HepG2 (cell line): ENCODE measurements around the gene ADAMTS4. TPM values are rescaled to one million over a fixed set of nuclear protein-coding genes. Genes with fewer than 3 reads are reported as not detected.
A peak's percentile ranks its signal among the peaks of the same experiment; 100 is the strongest.

ENCODE experiments used
- MLXIP ChIP-seq: sonication (generic); formaldehyde crosslinking; IDR thresholded peaks from 2 replicates; pipeline ENCODE4 v1.9.0; 2021; ENCODE audit warnings: missing genetic modification reagents, borderline replicate concordance
- SMYD3 ChIP-seq: sonication (generic); formaldehyde crosslinking; IDR thresholded peaks from 2 replicates; pipeline ENCODE4 v1.8.1; 2023; ENCODE audit warnings: mild to moderate bottlenecking, missing genetic modification reagents
- SP4 ChIP-seq: sonication (generic); formaldehyde crosslinking; IDR thresholded peaks from 2 replicates; pipeline ENCODE4 v1.8.1; 2023; ENCODE audit warnings: mild to moderate bottlenecking, missing genetic modification reagents
- TCF7 ChIP-seq: sonication (generic); IDR thresholded peaks from 2 replicates; pipeline ENCODE4 v1.6.1; 2016; ENCODE audit warnings: antibody characterized with exemption, low read depth
- TEAD2 ChIP-seq: sonication (generic); formaldehyde crosslinking; IDR thresholded peaks from 2 replicates; pipeline ENCODE4 v1.9.0; 2021; ENCODE audit warnings: missing genetic modification reagents
- TOE1 ChIP-seq: sonication (generic); formaldehyde crosslinking; IDR thresholded peaks from 2 replicates; pipeline ENCODE4 v1.4.0; 2020; ENCODE audit warnings: mild to moderate bottlenecking, missing genetic modification reagents
- ZFP36L1 ChIP-seq: sonication (generic); formaldehyde crosslinking; IDR thresholded peaks from 2 replicates; pipeline ENCODE4 v1.8.0; 2022; ENCODE audit warnings: mild to moderate bottlenecking, missing genetic modification reagents, moderate library complexity
- ZHX2 ChIP-seq, 2 experiments: sonication (generic) in 1 of 2; formaldehyde crosslinking in 1 of 2; IDR thresholded peaks; 2 replicates each; pipeline versions ENCODE4 v1.6.1 to v1.9.0; 2014 to 2022; ENCODE audit warnings: antibody characterized with exemption in 1 of 2, borderline replicate concordance in 1 of 2, inconsistent platforms in 1 of 2, low read depth in 1 of 2, missing genetic modification reagents in 1 of 2
- ZNF234 ChIP-seq: sonication (generic); formaldehyde crosslinking; conservative IDR thresholded peaks from 2 replicates; pipeline ENCODE4 v1.5.1; 2020; ENCODE audit warnings: mild to moderate bottlenecking, missing genetic modification reagents
- ZNF326 ChIP-seq: sonication (generic); formaldehyde crosslinking; IDR thresholded peaks from 2 replicates; pipeline ENCODE4 v1.4.0; 2020; ENCODE audit warnings: missing genetic modification reagents, borderline replicate concordance
- ZNF333 ChIP-seq: sonication (generic); formaldehyde crosslinking; IDR thresholded peaks from 2 replicates; pipeline ENCODE4 v1.4.0; 2020; ENCODE audit warnings: mild to moderate bottlenecking, missing genetic modification reagents, borderline replicate concordance
- ZNF549 ChIP-seq: sonication (generic); formaldehyde crosslinking; IDR thresholded peaks from 2 replicates; pipeline ENCODE4 v1.5.0; 2020; ENCODE audit warnings: missing genetic modification reagents
- ZNF639 ChIP-seq: conservative IDR thresholded peaks from 2 replicates; pipeline ENCODE4 v1.6.1; 2018; ENCODE audit warnings: missing genetic modification reagents
- polyA plus RNA-seq, 8 experiments: library from polyadenylated mRNA; depleted of rRNA in 3 of 8; stranded (reverse) in 7 of 8; unstranded in 1 of 8; fragments of >200 nt; fragmentation: Illumina TruSeq in 4 of 8; extraction: Trizol in 4 of 8; gene quantifications; 2 replicates each; pipeline versions ENCODE4 v1.2.1 to v1.2.3, GENCODE V29; 2011 to 2016; ENCODE audit warnings: low read depth in 4 of 8, missing spikeins in 1 of 8, mixed read lengths in 1 of 8; ENCODE audit not compliant: insufficient read depth in 1 of 8
- total RNA-seq, 5 experiments: library from RNA; depleted of rRNA; stranded (reverse); fragments of >200 nt; fragmentation: Illumina TruSeq; extraction: Trizol; gene quantifications; 2 replicates each; pipeline ENCODE4 v1.2.3, GENCODE V29; 2016; ENCODE audit warnings: low read depth in 1 of 5
- TF ChIP-seq, protein P1 (sequence below): sonication (generic); formaldehyde crosslinking; IDR thresholded peaks from 2 replicates; pipeline ENCODE4 v1.8.0; 2022; ENCODE audit warnings: missing genetic modification reagents, mild to moderate bottlenecking, borderline replicate concordance
- TF ChIP-seq, protein P2 (sequence below): sonication (generic); formaldehyde crosslinking; IDR thresholded peaks from 2 replicates; pipeline ENCODE4 v1.8.1; 2022; ENCODE audit warnings: mild to moderate bottlenecking, missing genetic modification reagents

The ADAMTS4 gene
- total and polyA plus RNA-seq, 2 of the 13 experiments (the other 11 are each of a cell fraction or from before 2014, with no cell fraction given): 0.51 to 1.7 TPM

- TF ChIP-seq ZNF639 (CRISPR knock-in tag) (no peak), ZNF549 (CRISPR knock-in tag) (no peak), ZNF333 (peak; percentile 89; the same call in 1 of the 2 replicates), ZHX2 (IDR thresholded peaks at IDR 0.05; ENCODE audit: low read depth) (peak; percentile 91), ZHX2 (CRISPR knock-in tag; IDR thresholded peaks at IDR 0.05; ENCODE audit: borderline replicate concordance) (no peak), TEAD2 (no peak), ZFP36L1 (CRISPR knock-in tag) (no peak; the same call in 1 of the 2 replicates), TCF7 (no peak), MLXIP (no peak; the same call in 1 of the 2 replicates), TOE1 (CRISPR knock-in tag) (no peak; the same call in 1 of the 2 replicates), SMYD3 (CRISPR knock-in tag) (0 out of 2 replicates have a peak, but pooled peaks have one; percentile 74), SP4 (peak; percentile 95), ZNF326 (CRISPR knock-in tag) (no peak), ZNF234 (0 out of 2 replicates have a peak, but pooled peaks have one; percentile 35)
- TF ChIP-seq, protein P1, sequence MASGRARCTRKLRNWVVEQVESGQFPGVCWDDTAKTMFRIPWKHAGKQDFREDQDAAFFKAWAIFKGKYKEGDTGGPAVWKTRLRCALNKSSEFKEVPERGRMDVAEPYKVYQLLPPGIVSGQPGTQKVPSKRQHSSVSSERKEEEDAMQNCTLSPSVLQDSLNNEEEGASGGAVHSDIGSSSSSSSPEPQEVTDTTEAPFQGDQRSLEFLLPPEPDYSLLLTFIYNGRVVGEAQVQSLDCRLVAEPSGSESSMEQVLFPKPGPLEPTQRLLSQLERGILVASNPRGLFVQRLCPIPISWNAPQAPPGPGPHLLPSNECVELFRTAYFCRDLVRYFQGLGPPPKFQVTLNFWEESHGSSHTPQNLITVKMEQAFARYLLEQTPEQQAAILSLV: peak; percentile 81
- TF ChIP-seq, protein P2, sequence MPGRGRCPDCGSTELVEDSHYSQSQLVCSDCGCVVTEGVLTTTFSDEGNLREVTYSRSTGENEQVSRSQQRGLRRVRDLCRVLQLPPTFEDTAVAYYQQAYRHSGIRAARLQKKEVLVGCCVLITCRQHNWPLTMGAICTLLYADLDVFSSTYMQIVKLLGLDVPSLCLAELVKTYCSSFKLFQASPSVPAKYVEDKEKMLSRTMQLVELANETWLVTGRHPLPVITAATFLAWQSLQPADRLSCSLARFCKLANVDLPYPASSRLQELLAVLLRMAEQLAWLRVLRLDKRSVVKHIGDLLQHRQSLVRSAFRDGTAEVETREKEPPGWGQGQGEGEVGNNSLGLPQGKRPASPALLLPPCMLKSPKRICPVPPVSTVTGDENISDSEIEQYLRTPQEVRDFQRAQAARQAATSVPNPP: no peak
Measured at GRCh38 chr1:161177112-161177935, 21.5 kb downstream of the ADAMTS4 start, which contains the start of gene B4GALT3 (continued).
